M059J (cell line): ENCODE data around the gene ALDH7A1. TPM values are rescaled to one million over a fixed set of nuclear protein-coding genes. Genes with fewer than 3 reads are reported as not detected.
A peak's percentile ranks its signal among the peaks of the same experiment; 100 is the strongest.

ENCODE experiments used
- DNase-seq: peaks from one replicate; pipeline ENCODE4 v3.0.0-alpha.2; 2012; ENCODE audit warnings: low read depth
- total RNA-seq: library from RNA; depleted of rRNA; stranded (reverse); fragments of >200 nt; shearing (Covaris generic); gene quantifications from 2 replicates; pipeline ENCODE4 v1.2.3, GENCODE V29; 2014

The ALDH7A1 gene
- total RNA-seq, 1 experiment from 2014 or later = 30.3 TPM

- no peak for DNase-seq
Observed at GRCh38 chr5:126535856-126536545, 59.0 kb downstream of the ALDH7A1 start.

GRCh38 chr5:126534553-126534952, 60.5 kb downstream of the ALDH7A1 start:
- DNase-seq = no peak

GRCh38 chr5:126531543-126532120, 63.4 kb downstream of the ALDH7A1 start:
- peak; percentile 34 for DNase-seq

GRCh38 chr5:126527892-126528291, 67.1 kb downstream of the ALDH7A1 start:
- DNase-seq = peak; percentile 63

- no peak for DNase-seq
Observed at GRCh38 chr5:126527158-126527557, 67.9 kb downstream of the ALDH7A1 start.

GRCh38 chr5:126526493-126526892, 68.5 kb downstream of the ALDH7A1 start:
- no peak for DNase-seq

- peak; percentile 63 for DNase-seq
Observed at GRCh38 chr5:126525630-126526245, 69.3 kb downstream of the ALDH7A1 start.

GRCh38 chr5:126523818-126524510, 71.1 kb downstream of the ALDH7A1 start:
- no peak for DNase-seq

- no peak for DNase-seq
Observed at GRCh38 chr5:126521130-126521529, 73.9 kb downstream of the ALDH7A1 start.

GRCh38 chr5:126520593-126520953, 74.4 kb downstream of the ALDH7A1 start:
- no peak for DNase-seq

- no peak for DNase-seq
Observed at GRCh38 chr5:126519637-126520592, 75.1 kb downstream of the ALDH7A1 start.

- DNase-seq = peak; percentile 73
Observed at GRCh38 chr5:126519223-126519622, 75.8 kb downstream of the ALDH7A1 start.

GRCh38 chr5:126516852-126517251, 78.2 kb downstream of the ALDH7A1 start:
- DNase-seq = peak; percentile 70

GRCh38 chr5:126516133-126516532, 78.9 kb downstream of the ALDH7A1 start:
- DNase-seq = peak; percentile 89

- no peak for DNase-seq
Observed at GRCh38 chr5:126515337-126515736, 79.7 kb downstream of the ALDH7A1 start.

- no peak for DNase-seq
Observed at GRCh38 chr5:126514558-126515141, 80.4 kb downstream of the ALDH7A1 start.

GRCh38 chr5:126514131-126514557, 80.9 kb downstream of the ALDH7A1 start:
- peak; percentile 79 for DNase-seq

- no peak for DNase-seq
Observed at GRCh38 chr5:126513703-126514102, 81.3 kb downstream of the ALDH7A1 start.

- no peak for DNase-seq
Observed at GRCh38 chr5:126513302-126513701, 81.7 kb downstream of the ALDH7A1 start.

- no peak for DNase-seq
Observed at GRCh38 chr5:126512451-126512850, 82.6 kb downstream of the ALDH7A1 start.

- DNase-seq = no peak
Observed at GRCh38 chr5:126511961-126512360, 83.1 kb downstream of the ALDH7A1 start.
